HepG2 (cell line): ENCODE results near the gene ZNF48. TPM values are rescaled to one million over a fixed set of nuclear protein-coding genes. Genes with fewer than 3 reads are reported as not detected.

Experiments
- AGO2 ChIP-seq: fragments of 200-400 bp; formaldehyde crosslinking; optimal IDR thresholded peaks from 2 replicates; pipeline ENCODE3; 2017; ENCODE audit warnings: mild to moderate bottlenecking, low read depth, low read length, moderate library complexity
- ASH2L ChIP-seq: fragments of 300-600, 200-600 bp; sonication (generic); IDR thresholded peaks from 2 replicates; pipeline ENCODE4 v1.7.0; 2017; ENCODE audit warnings: low read depth, mild to moderate bottlenecking, moderate library complexity, mixed read lengths, low read length; ENCODE audit not compliant: insufficient read length
- GATAD1 ChIP-seq: IDR thresholded peaks from 2 replicates; pipeline ENCODE4 v1.6.1; 2016; ENCODE audit warnings: missing genetic modification reagents, missing compliant biosample characterization
- HDAC2 ChIP-seq: sonication (generic); formaldehyde crosslinking; IDR thresholded peaks from 2 replicates; pipeline ENCODE4 v1.4.0; 2020; ENCODE audit warnings: missing genetic modification reagents
- MAFF ChIP-seq: IDR thresholded peaks from 2 replicates; pipeline ENCODE4 v1.6.1; 2011; ENCODE audit warnings: low read depth, low read length, improper control_type of control experiment
- MAZ ChIP-seq, 2 experiments: sonication (generic) in 1 of 2; formaldehyde crosslinking in 1 of 2; IDR thresholded peaks; 2 replicates each; pipeline versions ENCODE4 v1.5.0 to v1.6.1; 2012 to 2020; ENCODE audit warnings: low read depth in 2 of 2, mild to moderate bottlenecking in 2 of 2, borderline replicate concordance in 1 of 2, improper control_type of control experiment in 1 of 2, low read length in 1 of 2, missing genetic modification reagents in 1 of 2, moderate library complexity in 1 of 2
- NCOA1 ChIP-seq: sonication (generic); formaldehyde crosslinking; IDR thresholded peaks from 2 replicates; pipeline ENCODE4 v1.9.0; 2021; ENCODE audit warnings: missing genetic modification reagents
- NCOA5 ChIP-seq: sonication (generic); formaldehyde crosslinking; IDR thresholded peaks from 2 replicates; pipeline ENCODE4 v1.4.0; 2020; ENCODE audit warnings: missing genetic modification reagents
- NFIC ChIP-seq: IDR thresholded peaks from 2 replicates; pipeline ENCODE4 v1.6.1; 2012; ENCODE audit warnings: mild to moderate bottlenecking, low read length, inconsistent platforms
- PHF5A ChIP-seq: IDR thresholded peaks from one replicate; pipeline ENCODE4 v1.6.1; 2018; ENCODE audit warnings: low read depth, missing genetic modification reagents; ENCODE audit not compliant: unreplicated experiment
- PHF8 ChIP-seq: sonication (generic); formaldehyde crosslinking; IDR thresholded peaks from 2 replicates; pipeline ENCODE4 v1.5.0; 2020; ENCODE audit warnings: missing genetic modification reagents
- PRMT3 ChIP-seq: sonication (generic); formaldehyde crosslinking; IDR thresholded peaks from 2 replicates; pipeline ENCODE4 v1.8.1; 2022; ENCODE audit warnings: low read depth, mild to moderate bottlenecking, moderate library complexity, missing genetic modification reagents, borderline replicate concordance
- SIN3A ChIP-seq: IDR thresholded peaks from 2 replicates; pipeline ENCODE4 v1.6.1; 2011; ENCODE audit warnings: low read depth, mild to moderate bottlenecking, control low read depth, low read length, borderline replicate concordance
- SIX1 ChIP-seq: sonication (generic); formaldehyde crosslinking; IDR thresholded peaks from 2 replicates; pipeline ENCODE4 v1.4.0; 2020; ENCODE audit warnings: missing genetic modification reagents, borderline replicate concordance
- SMARCC2 ChIP-seq: fragments of 450-650 bp; IDR thresholded peaks from 2 replicates; pipeline ENCODE4 v1.6.1; 2017; ENCODE audit warnings: antibody characterized with exemption, mild to moderate bottlenecking
- SP5 ChIP-seq: IDR thresholded peaks from 2 replicates; pipeline ENCODE4 v1.6.1; 2016; ENCODE audit warnings: low read depth, borderline replicate concordance
- SUZ12 ChIP-seq: fragments of 150-350 bp; IDR thresholded peaks from 2 replicates; pipeline ENCODE4 v1.6.1; 2014; ENCODE audit warnings: low read depth, low read length
- ZBTB20 ChIP-seq: sonication (generic); formaldehyde crosslinking; IDR thresholded peaks from 2 replicates; pipeline ENCODE4 v1.8.1; 2023; ENCODE audit warnings: missing genetic modification reagents, low read depth, mild to moderate bottlenecking, borderline replicate concordance
- ZNF143 ChIP-seq: sonication (generic); formaldehyde crosslinking; IDR thresholded peaks from 2 replicates; pipeline ENCODE4 v1.4.0; 2020; ENCODE audit warnings: missing genetic modification reagents
- ZNF180 ChIP-seq: sonication (generic); formaldehyde crosslinking; IDR thresholded peaks from 2 replicates; pipeline ENCODE4 v1.4.0; 2020; ENCODE audit warnings: low read depth, missing genetic modification reagents, borderline replicate concordance
- ZNF232 ChIP-seq: sonication (generic); formaldehyde crosslinking; IDR thresholded peaks from 2 replicates; pipeline ENCODE4 v1.4.0; 2020; ENCODE audit warnings: missing genetic modification reagents, borderline replicate concordance
- ZNF720 ChIP-seq: sonication (generic); formaldehyde crosslinking; IDR thresholded peaks from 2 replicates; pipeline ENCODE4 v1.4.0; 2020; ENCODE audit warnings: missing genetic modification reagents
- ZNF761 ChIP-seq: sonication (generic); formaldehyde crosslinking; conservative IDR thresholded peaks from 2 replicates; pipeline ENCODE4 v1.4.0; 2020; ENCODE audit warnings: mild to moderate bottlenecking, missing genetic modification reagents
- ZNF776 ChIP-seq: sonication (generic); formaldehyde crosslinking; IDR thresholded peaks from 2 replicates; pipeline ENCODE4 v1.4.0; 2020; ENCODE audit warnings: mild to moderate bottlenecking, missing genetic modification reagents
- ZNF777 ChIP-seq: sonication (generic); formaldehyde crosslinking; IDR thresholded peaks from 2 replicates; pipeline ENCODE4 v1.4.0; 2020; ENCODE audit warnings: missing genetic modification reagents
- ZNF780A ChIP-seq: sonication (generic); formaldehyde crosslinking; IDR thresholded peaks from 2 replicates; pipeline ENCODE4 v1.8.0; 2022; ENCODE audit warnings: mild to moderate bottlenecking, missing genetic modification reagents, moderate library complexity
- polyA plus RNA-seq, 8 experiments: library from polyadenylated mRNA; depleted of rRNA in 3 of 8; stranded (reverse) in 7 of 8; unstranded in 1 of 8; fragments of >200 nt; fragmentation: Illumina TruSeq in 4 of 8; extraction: Trizol in 4 of 8; gene quantifications; 2 replicates each; pipeline versions ENCODE4 v1.2.1 to v1.2.3, GENCODE V29; 2011 to 2016; ENCODE audit warnings: low read depth in 4 of 8, missing spikeins in 1 of 8, mixed read lengths in 1 of 8; ENCODE audit not compliant: insufficient read depth in 1 of 8
- total RNA-seq, 5 experiments: library from RNA; depleted of rRNA; stranded (reverse); fragments of >200 nt; fragmentation: Illumina TruSeq; extraction: Trizol; gene quantifications; 2 replicates each; pipeline ENCODE4 v1.2.3, GENCODE V29; 2016; ENCODE audit warnings: low read depth in 1 of 5
- TF ChIP-seq, protein P1 (sequence below): sonication (generic); formaldehyde crosslinking; IDR thresholded peaks from 2 replicates; pipeline ENCODE4 v1.4.0; 2020; ENCODE audit warnings: missing genetic modification reagents
- TF ChIP-seq, protein P2 (sequence below): sonication (generic); formaldehyde crosslinking; IDR thresholded peaks from 2 replicates; pipeline ENCODE4 v1.4.0; 2020; ENCODE audit warnings: mild to moderate bottlenecking, missing genetic modification reagents, borderline replicate concordance

The ZNF48 gene
- total and polyA plus RNA-seq, 2 of the 13 experiments (the other 11 are each of a cell fraction or from before 2014, with no cell fraction given) = 9.9 to 12.3 TPM

DNA sequence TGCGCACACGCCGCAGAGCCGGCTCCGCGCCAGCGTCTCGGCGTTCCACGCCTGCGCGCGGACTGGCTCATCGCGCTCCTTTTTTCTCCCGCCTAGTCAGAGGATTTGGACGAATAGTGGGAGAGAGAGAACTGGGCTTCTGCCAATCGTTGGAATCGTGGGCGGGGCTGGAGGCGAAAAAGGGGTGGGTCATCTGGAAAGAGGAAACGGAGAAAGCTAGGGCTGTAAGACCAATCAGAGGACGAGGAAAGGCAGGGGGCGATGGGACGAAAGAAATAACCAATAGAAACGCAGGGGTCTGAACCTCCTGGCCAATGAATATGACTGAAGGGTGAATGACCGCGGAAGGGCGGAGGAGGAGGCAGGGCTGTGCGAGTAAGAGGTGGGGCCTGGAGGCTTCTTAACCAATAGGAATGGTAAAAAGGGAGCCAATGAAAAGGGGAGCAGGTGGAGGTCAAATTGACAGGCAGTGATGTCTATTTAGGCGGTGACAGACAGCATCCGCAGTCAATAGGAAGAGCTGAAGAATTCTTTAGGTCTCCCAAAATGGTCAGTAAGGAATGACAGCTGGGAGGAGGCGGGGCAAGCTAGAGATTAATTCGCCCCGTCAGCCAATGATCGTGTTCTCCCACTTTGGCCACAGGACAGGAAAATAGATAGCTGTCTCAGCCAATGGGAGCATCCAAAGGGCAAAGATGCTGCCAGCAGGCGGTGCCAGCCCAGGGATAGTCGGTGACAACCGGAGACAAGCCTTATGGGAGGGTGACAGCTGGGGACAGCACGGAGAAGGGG is 24.6 kb upstream of the ZNF48 start, which contains the start of gene TBC1D10B (continued):
- TF ChIP-seq HDAC2 (CRISPR knock-in tag) = no peak; the same call in 1 of the 2 replicates
- TF ChIP-seq, protein P1, sequence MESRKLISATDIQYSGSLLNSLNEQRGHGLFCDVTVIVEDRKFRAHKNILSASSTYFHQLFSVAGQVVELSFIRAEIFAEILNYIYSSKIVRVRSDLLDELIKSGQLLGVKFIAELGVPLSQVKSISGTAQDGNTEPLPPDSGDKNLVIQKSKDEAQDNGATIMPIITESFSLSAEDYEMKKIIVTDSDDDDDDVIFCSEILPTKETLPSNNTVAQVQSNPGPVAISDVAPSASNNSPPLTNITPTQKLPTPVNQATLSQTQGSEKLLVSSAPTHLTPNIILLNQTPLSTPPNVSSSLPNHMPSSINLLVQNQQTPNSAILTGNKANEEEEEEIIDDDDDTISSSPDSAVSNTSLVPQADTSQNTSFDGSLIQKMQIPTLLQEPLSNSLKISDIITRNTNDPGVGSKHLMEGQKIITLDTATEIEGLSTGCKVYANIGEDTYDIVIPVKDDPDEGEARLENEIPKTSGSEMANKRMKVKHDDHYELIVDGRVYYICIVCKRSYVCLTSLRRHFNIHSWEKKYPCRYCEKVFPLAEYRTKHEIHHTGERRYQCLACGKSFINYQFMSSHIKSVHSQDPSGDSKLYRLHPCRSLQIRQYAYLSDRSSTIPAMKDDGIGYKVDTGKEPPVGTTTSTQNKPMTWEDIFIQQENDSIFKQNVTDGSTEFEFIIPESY (CRISPR knock-in tag) = no peak
- no peak; the same call in 1 of the 2 replicates for TF ChIP-seq PHF8 (CRISPR knock-in tag)
- no peak for TF ChIP-seq ZNF180 (CRISPR knock-in tag)
- no peak; the same call in none of the 2 replicates for TF ChIP-seq GATAD1 (CRISPR knock-in tag)
- no peak for TF ChIP-seq ZNF232 (CRISPR knock-in tag)
- TF ChIP-seq ZNF143 (CRISPR knock-in tag) = peak; percentile 74
- peak; percentile 17 for TF ChIP-seq SP5
- no peak for TF ChIP-seq MAZ (IDR thresholded peaks at IDR 0.05; ENCODE audit: borderline replicate concordance, low read depth, low read length)
- TF ChIP-seq MAZ (CRISPR knock-in tag; IDR thresholded peaks at IDR 0.05; ENCODE audit: low read depth) = 0 out of 2 replicates have a peak, but pooled peaks have one; percentile 43
- no peak for TF ChIP-seq ZBTB20
- TF ChIP-seq AGO2 = no peak
- TF ChIP-seq ZNF720 (CRISPR knock-in tag) = no peak
- TF ChIP-seq MAFF = peak; percentile 70
- no peak for TF ChIP-seq ZNF761 (CRISPR knock-in tag)
- TF ChIP-seq, protein P2, sequence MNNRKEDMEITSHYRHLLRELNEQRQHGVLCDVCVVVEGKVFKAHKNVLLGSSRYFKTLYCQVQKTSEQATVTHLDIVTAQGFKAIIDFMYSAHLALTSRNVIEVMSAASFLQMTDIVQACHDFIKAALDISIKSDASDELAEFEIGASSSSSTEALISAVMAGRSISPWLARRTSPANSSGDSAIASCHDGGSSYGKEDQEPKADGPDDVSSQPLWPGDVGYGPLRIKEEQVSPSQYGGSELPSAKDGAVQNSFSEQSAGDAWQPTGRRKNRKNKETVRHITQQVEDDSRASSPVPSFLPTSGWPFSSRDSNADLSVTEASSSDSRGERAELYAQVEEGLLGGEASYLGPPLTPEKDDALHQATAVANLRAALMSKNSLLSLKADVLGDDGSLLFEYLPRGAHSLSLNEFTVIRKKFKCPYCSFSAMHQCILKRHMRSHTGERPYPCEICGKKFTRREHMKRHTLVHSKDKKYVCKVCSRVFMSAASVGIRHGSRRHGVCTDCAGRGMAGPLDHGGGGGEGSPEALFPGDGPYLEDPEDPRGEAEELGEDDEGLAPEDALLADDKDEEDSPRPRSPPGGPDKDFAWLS (CRISPR knock-in tag) = no peak
- TF ChIP-seq ZNF777 = no peak
- no peak for TF ChIP-seq PRMT3 (CRISPR knock-in tag)
- no peak for TF ChIP-seq SUZ12
- no peak for TF ChIP-seq ZNF780A
- TF ChIP-seq NCOA5 (CRISPR knock-in tag) = no peak
- TF ChIP-seq NFIC = no peak
- peak; percentile 20 for TF ChIP-seq ASH2L
- TF ChIP-seq SIN3A = peak; percentile 71; the same call in 1 of the 2 replicates
- no peak; the same call in 1 of the 2 replicates for TF ChIP-seq SIX1 (CRISPR knock-in tag)
- TF ChIP-seq NCOA1 (CRISPR knock-in tag) = no peak
- no peak for TF ChIP-seq SMARCC2
- no peak for TF ChIP-seq ZNF776 (CRISPR knock-in tag)
- TF ChIP-seq PHF5A (CRISPR knock-in tag) = peak; percentile 32
